ENCODE results near the gene HEXB. TPM values are rescaled to one million over a fixed set of nuclear protein-coding genes. Genes with fewer than 3 reads are reported as not detected.

The HEXB gene
- total and polyA plus RNA-seq, 2 of the 13 experiments (the other 11 are each of a cell fraction or from before 2014, with no cell fraction given) = 100 to 104 TPM

DNA sequence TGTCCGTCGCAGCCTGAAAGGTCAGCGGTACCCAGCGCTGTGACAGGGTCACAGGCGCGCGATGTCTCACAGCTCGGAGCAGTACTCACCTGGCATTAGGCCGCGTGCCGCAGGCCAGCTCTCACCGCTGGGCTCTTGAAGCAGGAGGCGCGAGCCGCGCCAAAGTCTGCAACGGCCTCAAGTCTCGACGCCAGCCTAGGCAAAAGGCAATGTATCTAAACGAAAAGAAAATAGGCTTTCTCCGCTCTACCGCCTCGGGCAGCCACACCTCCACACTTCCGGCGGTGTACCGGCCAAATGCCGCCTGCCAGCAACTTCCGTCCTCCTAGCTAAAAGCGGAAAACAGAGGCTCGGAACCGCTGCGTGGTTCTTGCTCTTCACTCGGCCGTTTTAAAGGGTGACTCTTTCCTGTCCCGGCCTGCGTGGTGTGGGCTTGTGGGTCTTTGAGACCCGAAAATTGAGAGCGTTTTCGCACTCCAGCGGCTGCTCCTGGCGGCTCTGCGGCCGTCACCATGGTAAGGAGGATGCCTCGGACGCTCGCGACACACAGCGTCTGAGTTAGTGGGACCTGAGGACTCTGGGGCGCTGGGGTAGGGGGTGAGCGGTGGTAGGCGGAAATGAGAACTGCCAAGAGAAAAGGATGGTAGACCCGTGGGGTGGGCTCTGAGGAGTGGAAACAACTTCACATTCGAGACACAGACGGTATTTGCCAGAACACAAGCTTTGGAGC lies 82.0 kb downstream of the HEXB start, which contains the start of the genes GFM2 and NSA2 (continued):
- TF ChIP-seq, protein P1, sequence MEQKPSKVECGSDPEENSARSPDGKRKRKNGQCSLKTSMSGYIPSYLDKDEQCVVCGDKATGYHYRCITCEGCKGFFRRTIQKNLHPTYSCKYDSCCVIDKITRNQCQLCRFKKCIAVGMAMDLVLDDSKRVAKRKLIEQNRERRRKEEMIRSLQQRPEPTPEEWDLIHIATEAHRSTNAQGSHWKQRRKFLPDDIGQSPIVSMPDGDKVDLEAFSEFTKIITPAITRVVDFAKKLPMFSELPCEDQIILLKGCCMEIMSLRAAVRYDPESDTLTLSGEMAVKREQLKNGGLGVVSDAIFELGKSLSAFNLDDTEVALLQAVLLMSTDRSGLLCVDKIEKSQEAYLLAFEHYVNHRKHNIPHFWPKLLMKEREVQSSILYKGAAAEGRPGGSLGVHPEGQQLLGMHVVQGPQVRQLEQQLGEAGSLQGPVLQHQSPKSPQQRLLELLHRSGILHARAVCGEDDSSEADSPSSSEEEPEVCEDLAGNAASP (CRISPR knock-in tag; IDR thresholded peaks at IDR 0.05; ENCODE audit: borderline replicate concordance) = peak; percentile 63
- TF ChIP-seq HOXD1 (CRISPR knock-in tag; IDR thresholded peaks at IDR 0.05) = peak; percentile 85; the same call in 1 of the 2 replicates
- peak; percentile 87 for TF ChIP-seq ERF (CRISPR knock-in tag; IDR thresholded peaks at IDR 0.05)
- TF ChIP-seq NRL (CRISPR knock-in tag; IDR thresholded peaks at IDR 0.05; ENCODE audit: borderline replicate concordance) = peak; percentile 74; the same call in 1 of the 2 replicates
- TF ChIP-seq TEAD3 (CRISPR knock-in tag; optimal IDR thresholded peaks at IDR 0.05; ENCODE audit: borderline replicate concordance) = peak; percentile 30
- TF ChIP-seq, protein P2, sequence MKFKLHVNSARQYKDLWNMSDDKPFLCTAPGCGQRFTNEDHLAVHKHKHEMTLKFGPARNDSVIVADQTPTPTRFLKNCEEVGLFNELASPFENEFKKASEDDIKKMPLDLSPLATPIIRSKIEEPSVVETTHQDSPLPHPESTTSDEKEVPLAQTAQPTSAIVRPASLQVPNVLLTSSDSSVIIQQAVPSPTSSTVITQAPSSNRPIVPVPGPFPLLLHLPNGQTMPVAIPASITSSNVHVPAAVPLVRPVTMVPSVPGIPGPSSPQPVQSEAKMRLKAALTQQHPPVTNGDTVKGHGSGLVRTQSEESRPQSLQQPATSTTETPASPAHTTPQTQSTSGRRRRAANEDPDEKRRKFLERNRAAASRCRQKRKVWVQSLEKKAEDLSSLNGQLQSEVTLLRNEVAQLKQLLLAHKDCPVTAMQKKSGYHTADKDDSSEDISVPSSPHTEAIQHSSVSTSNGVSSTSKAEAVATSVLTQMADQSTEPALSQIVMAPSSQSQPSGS (CRISPR knock-in tag; IDR thresholded peaks at IDR 0.05) = peak; percentile 81
- TF ChIP-seq ZNF12 (CRISPR knock-in tag; IDR thresholded peaks at IDR 0.05) = no peak
- peak; percentile 83; the same call in 1 of the 2 replicates for TF ChIP-seq SRY (CRISPR knock-in tag; IDR thresholded peaks at IDR 0.05)
- peak; percentile 50 for TF ChIP-seq MEF2D (CRISPR knock-in tag; IDR thresholded peaks at IDR 0.05)
- peak; percentile 76 for TF ChIP-seq ISL2 (CRISPR knock-in tag; IDR thresholded peaks at IDR 0.05)
- peak; percentile 47; the same call in 1 of the 2 replicates for TF ChIP-seq NR2F2 (IDR thresholded peaks at IDR 0.05; ENCODE audit: borderline replicate concordance, low read depth)
- TF ChIP-seq, protein P3, sequence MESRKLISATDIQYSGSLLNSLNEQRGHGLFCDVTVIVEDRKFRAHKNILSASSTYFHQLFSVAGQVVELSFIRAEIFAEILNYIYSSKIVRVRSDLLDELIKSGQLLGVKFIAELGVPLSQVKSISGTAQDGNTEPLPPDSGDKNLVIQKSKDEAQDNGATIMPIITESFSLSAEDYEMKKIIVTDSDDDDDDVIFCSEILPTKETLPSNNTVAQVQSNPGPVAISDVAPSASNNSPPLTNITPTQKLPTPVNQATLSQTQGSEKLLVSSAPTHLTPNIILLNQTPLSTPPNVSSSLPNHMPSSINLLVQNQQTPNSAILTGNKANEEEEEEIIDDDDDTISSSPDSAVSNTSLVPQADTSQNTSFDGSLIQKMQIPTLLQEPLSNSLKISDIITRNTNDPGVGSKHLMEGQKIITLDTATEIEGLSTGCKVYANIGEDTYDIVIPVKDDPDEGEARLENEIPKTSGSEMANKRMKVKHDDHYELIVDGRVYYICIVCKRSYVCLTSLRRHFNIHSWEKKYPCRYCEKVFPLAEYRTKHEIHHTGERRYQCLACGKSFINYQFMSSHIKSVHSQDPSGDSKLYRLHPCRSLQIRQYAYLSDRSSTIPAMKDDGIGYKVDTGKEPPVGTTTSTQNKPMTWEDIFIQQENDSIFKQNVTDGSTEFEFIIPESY (CRISPR knock-in tag; IDR thresholded peaks at IDR 0.05) = peak; percentile 57; the same call in 1 of the 2 replicates
- peak; percentile 62; the same call in 1 of the 2 replicates for TF ChIP-seq ZNF468 (CRISPR knock-in tag; IDR thresholded peaks at IDR 0.05)
- peak; percentile 76 for TF ChIP-seq MIER2 (CRISPR knock-in tag; IDR thresholded peaks at IDR 0.05)
- TF ChIP-seq, protein P4, sequence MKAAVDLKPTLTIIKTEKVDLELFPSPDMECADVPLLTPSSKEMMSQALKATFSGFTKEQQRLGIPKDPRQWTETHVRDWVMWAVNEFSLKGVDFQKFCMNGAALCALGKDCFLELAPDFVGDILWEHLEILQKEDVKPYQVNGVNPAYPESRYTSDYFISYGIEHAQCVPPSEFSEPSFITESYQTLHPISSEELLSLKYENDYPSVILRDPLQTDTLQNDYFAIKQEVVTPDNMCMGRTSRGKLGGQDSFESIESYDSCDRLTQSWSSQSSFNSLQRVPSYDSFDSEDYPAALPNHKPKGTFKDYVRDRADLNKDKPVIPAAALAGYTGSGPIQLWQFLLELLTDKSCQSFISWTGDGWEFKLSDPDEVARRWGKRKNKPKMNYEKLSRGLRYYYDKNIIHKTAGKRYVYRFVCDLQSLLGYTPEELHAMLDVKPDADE (CRISPR knock-in tag; IDR thresholded peaks at IDR 0.05) = no peak
- TF ChIP-seq, protein P5, sequence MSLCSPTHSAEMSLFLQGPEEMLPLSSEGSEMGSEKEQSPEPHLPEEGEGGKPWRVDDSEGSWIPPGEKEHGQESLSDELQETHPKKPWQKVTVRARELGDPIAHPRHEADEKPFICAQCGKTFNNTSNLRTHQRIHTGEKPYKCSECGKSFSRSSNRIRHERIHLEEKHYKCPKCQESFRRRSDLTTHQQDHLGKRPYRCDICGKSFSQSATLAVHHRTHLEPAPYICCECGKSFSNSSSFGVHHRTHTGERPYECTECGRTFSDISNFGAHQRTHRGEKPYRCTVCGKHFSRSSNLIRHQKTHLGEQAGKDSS (CRISPR knock-in tag; IDR thresholded peaks at IDR 0.05; ENCODE audit: borderline replicate concordance, low read depth) = peak; percentile 78; the same call in 1 of the 2 replicates
- no peak for TF ChIP-seq ZNF562 (CRISPR knock-in tag; IDR thresholded peaks at IDR 0.05; ENCODE audit: borderline replicate concordance)
- TF ChIP-seq NFYC (CRISPR knock-in tag; IDR thresholded peaks at IDR 0.05) = no peak
- no peak for TF ChIP-seq ZNF207 (IDR thresholded peaks at IDR 0.05; ENCODE audit: borderline replicate concordance)
- TF ChIP-seq ZNF230 (CRISPR knock-in tag; IDR thresholded peaks at IDR 0.05) = peak; percentile 54; the same call in 1 of the 2 replicates
- TF ChIP-seq JUNB (CRISPR knock-in tag; IDR thresholded peaks at IDR 0.05; ENCODE audit: borderline replicate concordance) = no peak
- peak; percentile 78 for TF ChIP-seq MIER3 (CRISPR knock-in tag; IDR thresholded peaks at IDR 0.05; ENCODE audit: borderline replicate concordance)
- TF ChIP-seq STAG1 (CRISPR knock-in tag; IDR thresholded peaks at IDR 0.05) = 0 out of 2 replicates have a peak, but pooled peaks have one; percentile 12

Data from HepG2 (cell line).